ENCODE measurements around the gene TBX21. TPM values are rescaled to one million over a fixed set of nuclear protein-coding genes. Genes with fewer than 3 reads are reported as not detected.
A peak's percentile ranks its signal among the peaks of the same experiment; 100 is the strongest.

The TBX21 gene
- total RNA-seq, 2 experiments from 2014 or later, result 57.7 to 58.2 TPM

DNA sequence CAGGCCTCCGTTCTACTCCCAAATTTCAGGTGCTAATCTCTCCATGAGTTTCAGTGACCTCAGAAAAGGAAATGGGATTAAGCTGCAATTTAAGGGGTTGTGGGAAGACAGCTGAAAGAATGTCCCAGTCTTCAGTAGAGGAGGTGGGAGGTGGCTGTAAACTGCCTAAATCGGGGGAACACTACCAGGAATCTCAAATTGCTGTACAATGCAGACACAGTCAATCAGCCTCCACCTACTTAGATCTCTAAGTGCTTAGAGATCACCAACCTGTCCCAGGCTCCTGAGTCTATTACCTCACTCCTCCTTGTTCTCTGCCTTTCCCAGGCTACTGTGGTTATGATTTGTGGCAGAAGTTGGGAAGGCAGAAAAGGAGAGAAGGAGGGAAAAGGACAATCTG is 8.3 kb upstream of the TBX21 start:
- intact Hi-C loops (cut with micrococcal nuclease), result no loop called here
- Mint-ChIP-seq H3K36me3 (no peaks in the 10 kb centered on the region), H3K4me1 (ENCODE audit: low read depth) (peaks cover 87% of the 10 kb centered on the region), H3K27me3 (no peaks in the 10 kb centered on the region), H3K27ac (peak overlapping the region; percentile 30), H3K9me3 (no peaks in the 10 kb centered on the region), H3K4me3 (no peak overlapping the region)
- DNase-seq, result no peak
- POLR2A ChIA-PET, result interaction anchor here (1.0 kb wide), 1 partner anchor 8 kb away, joined by 3 read pairs; the partner anchor contains the start of gene TBX21
- CTCF ChIA-PET, result interaction anchor here (1.0 to 2.5 kb wide), 4 partner anchors 8 to 65 kb away, joined by 3 to 13 read pairs (median 8); partner anchors contain the start of gene TBX21

DNA sequence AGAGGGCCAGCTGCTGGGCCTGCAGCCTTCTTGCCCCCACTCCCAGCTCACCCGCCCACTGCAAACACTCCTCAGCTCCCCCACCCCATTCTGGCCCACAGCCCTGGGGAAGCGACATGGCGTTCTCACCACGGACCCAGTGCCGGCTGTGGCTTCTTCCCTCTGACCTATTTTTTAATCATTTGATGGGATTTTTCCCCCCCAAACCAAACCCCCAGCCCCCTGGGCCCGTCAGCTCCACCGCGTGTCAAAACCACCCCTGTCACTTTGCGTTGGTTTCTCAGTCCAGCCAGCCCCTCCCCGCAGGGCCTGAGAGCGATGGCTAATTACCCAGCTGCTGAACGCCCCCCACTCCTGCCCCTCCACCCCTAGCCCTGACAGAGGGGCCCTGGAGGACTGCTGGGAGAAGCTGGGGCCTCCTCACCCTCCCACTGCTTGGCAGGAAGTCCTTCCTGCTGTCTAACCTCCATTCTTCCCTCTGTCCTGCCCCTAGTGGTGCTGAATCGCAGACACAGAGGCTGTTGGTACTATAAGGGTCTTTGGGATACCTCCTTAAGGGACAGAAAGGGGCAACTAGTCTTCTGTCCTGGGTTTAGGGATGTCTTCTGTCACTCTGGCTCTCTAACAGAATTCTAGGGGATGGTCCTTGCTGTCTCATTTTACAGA is 7.5 kb upstream of the TBX21 start:
- Mint-ChIP-seq H3K9me3 (no peaks in the 10 kb centered on the region), H3K4me3 (no peak overlapping the region), H3K36me3 (no peaks in the 10 kb centered on the region), H3K27me3 (no peaks in the 10 kb centered on the region), H3K27ac (no peak overlapping the region), H3K4me1 (ENCODE audit: low read depth) (peaks cover 87% of the 10 kb centered on the region)
- ChIA-PET POLR2A (interaction anchor here (0.6 to 1.2 kb wide), 3 partner anchors 10 to 76 kb away, joined by 3 to 5 read pairs (median 4); partner anchors contain the start of gene KPNB1), CTCF (interaction anchor here (1.0 to 2.5 kb wide), 7 partner anchors 7 to 64 kb away, joined by 3 to 13 read pairs (median 6); partner anchors contain the start of gene TBX21)
- DNase-seq, result no peak
- intact Hi-C loops (cut with micrococcal nuclease), result no loop called here

DNA sequence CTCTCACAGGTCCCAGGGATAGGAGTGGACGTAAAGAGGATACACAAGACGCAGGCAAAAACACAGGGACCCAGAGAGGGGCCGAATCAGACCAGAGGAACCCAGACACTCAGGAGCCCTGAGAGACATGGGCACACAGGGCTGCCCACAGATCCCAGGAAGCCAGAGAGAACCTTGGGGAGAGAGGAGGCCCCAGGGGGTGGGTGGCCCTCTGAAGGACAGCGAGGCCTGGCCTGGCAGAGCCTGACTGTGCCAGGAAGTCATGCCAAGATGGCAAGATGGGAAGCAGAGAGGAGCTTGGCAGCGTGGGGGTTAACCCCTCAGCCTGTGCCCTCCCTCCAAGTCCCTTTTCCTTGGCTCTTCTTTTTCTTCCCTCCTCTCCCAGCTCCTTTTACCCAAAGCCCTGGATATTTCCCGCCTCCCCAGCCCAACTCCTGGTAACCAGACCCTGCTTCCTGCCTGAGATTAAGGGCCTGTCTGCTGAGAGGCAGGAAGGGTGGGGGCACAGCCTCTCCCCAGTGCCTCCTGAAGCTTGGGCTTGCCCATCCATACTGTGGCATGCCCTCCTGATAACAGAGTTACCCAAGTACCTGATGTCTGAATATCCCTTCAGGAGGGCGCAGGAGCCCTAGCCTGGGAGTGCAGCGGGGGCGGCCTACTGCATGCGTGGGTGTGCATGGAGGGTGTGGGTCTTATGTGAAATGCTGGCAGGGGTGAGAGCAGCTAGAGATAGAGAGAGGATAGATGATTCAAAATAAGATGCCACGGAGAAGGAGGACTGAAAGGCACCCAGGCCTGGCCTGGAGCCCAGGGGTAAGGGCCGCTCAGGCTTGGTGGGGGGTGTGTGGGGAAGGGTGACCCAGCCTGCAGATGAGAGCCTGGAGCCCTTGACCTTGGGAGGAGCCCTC is 6.0 kb upstream of the TBX21 start:
- no peaks in the 10 kb centered on the region for H3K27me3 Mint-ChIP-seq
- intact Hi-C loops (cut with micrococcal nuclease), result no loop called here

DNA sequence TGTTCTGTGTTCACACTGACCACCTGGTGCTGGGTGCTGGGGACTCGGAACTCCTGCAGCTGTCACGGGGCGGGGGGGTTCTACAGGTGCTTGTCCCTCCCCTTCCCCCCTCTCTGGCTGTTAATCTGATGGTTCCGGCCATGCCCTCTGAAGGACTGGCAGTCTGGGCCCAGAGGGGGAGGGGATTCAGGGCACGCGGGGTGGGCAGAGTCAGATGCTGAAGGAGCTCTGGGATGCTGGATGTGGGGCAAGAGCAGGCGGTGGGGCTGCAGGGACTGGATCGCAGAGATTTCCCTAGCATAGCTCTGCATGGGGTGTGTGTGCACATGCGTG is 5.4 kb upstream of the TBX21 start:
- POLR2A ChIA-PET, result interaction anchor here (1.0 kb wide), 1 partner anchor 27 kb away, joined by 3 read pairs; no protein-coding TSS in a partner anchor
- H3K4me3 Mint-ChIP-seq, result no peak overlapping the region
- CTCF ChIA-PET, result interaction anchor here (8.0 kb wide), 1 partner anchor 28 kb away, joined by 175 read pairs; no protein-coding TSS in a partner anchor
- H3K27me3 Mint-ChIP-seq, result no peaks in the 10 kb centered on the region
- DNase-seq, result no peak
- H3K27ac Mint-ChIP-seq, result no peak overlapping the region
- H3K9me3 Mint-ChIP-seq, result no peaks in the 10 kb centered on the region
- H3K36me3 Mint-ChIP-seq, result no peaks in the 10 kb centered on the region
- H3K4me1 Mint-ChIP-seq (ENCODE audit: low read depth), result peaks cover 88% of the 10 kb centered on the region
- intact Hi-C loops (cut with micrococcal nuclease), result no loop called here

More for the DNA sequence above, 6.0 kb upstream of the TBX21 start:
- CTCF ChIA-PET, result interaction anchor here (1.8 to 8.0 kb wide), 2 partner anchors 9 to 28 kb away, joined by 6 to 175 read pairs; no protein-coding TSS in a partner anchor
- DNase-seq, result no peak
- no peak overlapping the region for H3K4me3 Mint-ChIP-seq
- no peaks in the 10 kb centered on the region for H3K36me3 Mint-ChIP-seq
- peak overlapping the region; percentile 49 for H3K27ac Mint-ChIP-seq
- H3K9me3 Mint-ChIP-seq, result no peaks in the 10 kb centered on the region
- POLR2A ChIA-PET, result interaction anchor here (0.6 kb wide), 1 partner anchor 9 kb away, joined by 3 read pairs; no protein-coding TSS in a partner anchor
- peaks cover 88% of the 10 kb centered on the region for H3K4me1 Mint-ChIP-seq (ENCODE audit: low read depth)

DNA sequence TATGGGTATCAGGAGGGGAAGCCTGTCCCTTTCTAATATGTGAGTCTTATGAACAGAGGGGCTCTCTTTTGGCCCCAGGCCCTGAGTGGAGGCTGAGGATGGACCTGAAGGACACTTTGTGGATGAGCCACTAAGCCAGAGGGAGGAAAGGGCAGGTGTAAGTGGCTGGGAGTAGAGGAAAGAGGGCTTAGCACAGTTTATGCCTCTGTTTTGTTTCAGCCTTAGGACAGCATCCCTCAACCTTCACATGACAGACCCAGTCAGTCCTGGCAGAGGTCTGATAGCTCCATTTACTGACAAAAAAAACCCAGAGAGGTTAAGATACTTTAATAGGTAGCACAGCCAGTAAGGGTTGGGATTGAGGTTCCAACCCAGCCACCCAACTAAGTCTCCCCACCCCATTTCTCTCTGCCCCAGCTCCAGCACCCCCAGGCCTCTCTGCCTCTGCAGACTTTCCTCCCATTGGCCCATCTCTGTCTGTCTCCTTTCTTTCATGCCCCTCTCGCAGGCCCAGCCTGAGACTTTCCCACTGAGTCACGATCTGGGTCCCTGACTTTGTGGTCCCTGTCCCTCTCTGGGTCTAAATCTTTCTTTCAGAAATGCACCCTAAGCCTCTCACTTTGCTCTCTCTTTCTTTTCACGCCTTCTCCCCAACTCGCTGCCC is 4.7 kb upstream of the TBX21 start:
- Mint-ChIP-seq H3K4me1 (ENCODE audit: low read depth) (peaks cover 86% of the 10 kb centered on the region), H3K27me3 (no peaks in the 10 kb centered on the region), H3K27ac (peak overlapping the region; percentile 1), H3K36me3 (no peaks in the 10 kb centered on the region), H3K4me3 (no peak overlapping the region), H3K9me3 (no peaks in the 10 kb centered on the region)
- DNase-seq, result no peak
- ChIA-PET POLR2A (interaction anchor here (1.0 kb wide), 1 partner anchor 27 kb away, joined by 3 read pairs; no protein-coding TSS in a partner anchor), CTCF (interaction anchor here (8.0 kb wide), 1 partner anchor 29 kb away, joined by 175 read pairs; no protein-coding TSS in a partner anchor)
- intact Hi-C loops (cut with micrococcal nuclease), result no loop called here

DNA sequence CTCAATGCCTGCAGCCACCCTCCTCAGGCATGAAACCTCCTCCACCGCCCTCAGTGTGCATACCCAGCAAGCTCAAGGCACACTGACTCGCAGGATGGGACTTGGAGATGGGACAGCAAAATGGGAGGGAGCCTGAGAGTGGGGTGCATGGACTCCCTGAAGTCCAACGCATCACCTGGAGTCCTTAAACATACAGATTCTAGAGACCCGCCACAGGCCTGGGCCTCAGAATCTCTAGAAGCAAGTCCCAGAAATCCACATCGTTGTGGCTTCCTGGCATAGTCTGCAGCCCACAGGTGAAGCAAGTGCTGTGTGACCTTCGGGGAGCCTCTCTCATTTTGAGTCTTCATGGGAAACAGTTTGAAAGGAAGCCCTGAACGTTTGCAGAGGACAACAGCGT is 3.6 kb upstream of the TBX21 start:
- H3K27me3 Mint-ChIP-seq, result no peaks in the 10 kb centered on the region
- peaks cover 78% of the 10 kb centered on the region for H3K4me1 Mint-ChIP-seq (ENCODE audit: low read depth)
- POLR2A ChIA-PET, result no interaction called here
- CTCF ChIA-PET, result interaction anchor here (1.0 to 8.0 kb wide), 2 partner anchors 25 to 30 kb away, joined by 5 to 175 read pairs; no protein-coding TSS in a partner anchor
- H3K4me3 Mint-ChIP-seq, result peak overlapping the region; percentile 17
- DNase-seq, result peak; percentile 41
- H3K27ac Mint-ChIP-seq, result peak overlapping the region; percentile 59
- H3K36me3 Mint-ChIP-seq, result peaks cover 7% of the 10 kb centered on the region
- no peaks in the 10 kb centered on the region for H3K9me3 Mint-ChIP-seq
- intact Hi-C loops (cut with micrococcal nuclease), result no loop called here

DNA sequence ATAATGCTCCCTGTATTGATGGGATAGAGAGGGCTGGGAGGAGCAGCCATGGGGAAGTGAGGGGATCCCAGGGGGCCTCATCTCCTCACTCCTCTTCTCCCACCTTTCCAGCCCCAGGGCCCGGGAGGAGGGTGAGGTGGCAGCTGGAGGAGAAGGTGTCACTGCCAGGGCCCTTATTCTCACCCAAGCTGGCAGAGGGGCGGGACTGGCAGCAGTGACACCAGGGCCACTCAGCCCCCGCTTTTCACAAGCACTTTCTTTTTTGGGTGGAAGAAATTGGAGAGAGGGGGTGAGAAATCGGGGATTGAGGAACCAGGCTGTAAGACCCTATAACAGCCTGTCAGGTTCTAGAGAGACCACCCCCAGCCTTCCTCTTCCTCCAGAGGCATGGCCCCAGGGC is 2.4 kb upstream of the TBX21 start:
- no peaks in the 10 kb centered on the region for H3K9me3 Mint-ChIP-seq
- H3K4me1 Mint-ChIP-seq (ENCODE audit: low read depth), result peaks cover 72% of the 10 kb centered on the region
- DNase-seq, result no peak
- CTCF ChIA-PET, result interaction anchor here (0.9 to 8.0 kb wide), 5 partner anchors 9 to 31 kb away, joined by 4 to 175 read pairs (median 12); no protein-coding TSS in a partner anchor
- H3K36me3 Mint-ChIP-seq, result peaks cover 18% of the 10 kb centered on the region
- H3K27me3 Mint-ChIP-seq, result no peaks in the 10 kb centered on the region
- no peak overlapping the region for H3K4me3 Mint-ChIP-seq
- intact Hi-C loops (cut with micrococcal nuclease), result loop anchor here (5.0 kb wide), 1 partner anchor 62 kb away; no protein-coding TSS in a partner anchor
- POLR2A ChIA-PET, result interaction anchor here (1.0 to 3.4 kb wide), 2 partner anchors 9 to 12 kb away, joined by 3 to 29 read pairs; no protein-coding TSS in a partner anchor
- peak overlapping the region; percentile 40 for H3K27ac Mint-ChIP-seq

DNA sequence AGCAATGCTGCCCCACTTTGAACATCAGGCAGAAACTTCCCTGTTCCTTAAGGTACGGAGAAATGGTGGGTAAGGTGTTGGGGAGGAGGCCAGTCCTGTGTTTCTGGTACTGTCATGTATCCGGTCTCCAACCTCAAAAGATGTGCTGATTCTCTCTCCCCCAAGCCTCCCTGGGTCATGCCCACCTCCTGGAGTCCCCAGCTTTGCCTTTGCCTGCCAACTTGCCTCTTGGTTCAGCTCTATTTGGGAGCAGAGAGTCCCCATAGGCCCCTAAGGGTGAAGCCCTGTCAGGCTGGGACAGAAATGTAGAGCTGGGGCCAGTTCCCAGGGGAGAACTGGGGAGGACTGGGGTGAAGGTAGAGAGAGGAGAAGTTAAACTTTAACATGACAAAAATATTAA is 1.6 kb upstream of the TBX21 start:
- Mint-ChIP-seq H3K27ac (peak overlapping the region; percentile 19), H3K9me3 (no peaks in the 10 kb centered on the region), H3K27me3 (no peaks in the 10 kb centered on the region), H3K4me3 (peak overlapping the region; percentile 17), H3K36me3 (peaks cover 25% of the 10 kb centered on the region), H3K4me1 (ENCODE audit: low read depth) (peaks cover 71% of the 10 kb centered on the region)
- ChIA-PET CTCF (interaction anchor here (0.9 to 8.0 kb wide), 7 partner anchors 9 to 153 kb away, joined by 3 to 175 read pairs (median 6); partner anchors contain the start of gene KPNB1), POLR2A (interaction anchor here (0.6 to 3.4 kb wide), 5 partner anchors 10 to 35 kb away, joined by 3 to 29 read pairs (median 4); no protein-coding TSS in a partner anchor)
- DNase-seq, result no peak
- intact Hi-C loops (cut with micrococcal nuclease), result loop anchor here (5.0 kb wide), 1 partner anchor 61 kb away; no protein-coding TSS in a partner anchor

DNA sequence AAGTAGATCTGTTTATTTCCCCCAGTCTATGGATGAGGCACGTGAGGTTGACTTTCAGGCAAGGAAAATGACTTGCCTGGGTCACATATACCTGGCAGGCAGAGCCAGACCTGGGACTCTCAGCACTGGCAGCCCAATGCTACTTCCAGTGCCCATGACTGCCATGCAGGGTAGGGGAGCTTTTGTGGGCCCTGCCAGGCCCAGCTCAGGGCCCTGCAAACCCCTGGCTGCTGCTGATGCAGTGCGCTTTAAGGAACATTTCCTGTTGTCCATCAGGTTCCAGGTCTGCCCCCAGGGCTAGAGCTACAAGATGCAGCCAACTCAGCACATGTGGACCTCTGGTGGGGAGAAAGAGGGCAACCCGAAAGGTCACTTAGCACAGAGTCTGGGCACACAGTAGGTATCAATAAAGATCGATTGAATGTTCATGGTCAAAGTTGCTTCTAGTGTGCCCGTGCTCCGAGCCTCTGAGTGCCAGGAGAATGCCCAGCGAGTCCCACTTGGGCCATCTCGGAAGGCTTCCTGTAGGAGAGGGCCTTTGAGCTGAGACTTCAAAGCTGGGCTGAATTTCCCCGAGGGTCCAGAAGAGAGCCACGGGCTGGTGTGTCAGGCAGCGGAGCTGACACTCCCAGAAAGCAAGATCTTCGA is 513 bp upstream of the TBX21 start:
- H3K4me1 Mint-ChIP-seq (ENCODE audit: low read depth), result peaks cover 71% of the 10 kb centered on the region
- H3K27ac Mint-ChIP-seq, result peak overlapping the region; percentile 80
- peak; percentile 14 for DNase-seq
- H3K9me3 Mint-ChIP-seq, result no peaks in the 10 kb centered on the region
- intact Hi-C loops (cut with micrococcal nuclease), result loop anchor here (1.0 to 5.0 kb wide), 4 partner anchors 11 to 60 kb away; no protein-coding TSS in a partner anchor
- H3K27me3 Mint-ChIP-seq, result no peaks in the 10 kb centered on the region
- H3K36me3 Mint-ChIP-seq, result peaks cover 32% of the 10 kb centered on the region
- POLR2A ChIA-PET, result interaction anchor here (0.8 to 5.2 kb wide), 17 partner anchors 8 to 83 kb away, joined by 3 to 29 read pairs (median 6); partner anchors contain the start of genes KPNB1 and TBKBP1
- H3K4me3 Mint-ChIP-seq, result peak overlapping the region; percentile 72
- CTCF ChIA-PET, result interaction anchor here (0.8 to 8.0 kb wide), 20 partner anchors 8 to 163 kb away, joined by 3 to 175 read pairs (median 5); partner anchors contain the start of gene KPNB1

DNA sequence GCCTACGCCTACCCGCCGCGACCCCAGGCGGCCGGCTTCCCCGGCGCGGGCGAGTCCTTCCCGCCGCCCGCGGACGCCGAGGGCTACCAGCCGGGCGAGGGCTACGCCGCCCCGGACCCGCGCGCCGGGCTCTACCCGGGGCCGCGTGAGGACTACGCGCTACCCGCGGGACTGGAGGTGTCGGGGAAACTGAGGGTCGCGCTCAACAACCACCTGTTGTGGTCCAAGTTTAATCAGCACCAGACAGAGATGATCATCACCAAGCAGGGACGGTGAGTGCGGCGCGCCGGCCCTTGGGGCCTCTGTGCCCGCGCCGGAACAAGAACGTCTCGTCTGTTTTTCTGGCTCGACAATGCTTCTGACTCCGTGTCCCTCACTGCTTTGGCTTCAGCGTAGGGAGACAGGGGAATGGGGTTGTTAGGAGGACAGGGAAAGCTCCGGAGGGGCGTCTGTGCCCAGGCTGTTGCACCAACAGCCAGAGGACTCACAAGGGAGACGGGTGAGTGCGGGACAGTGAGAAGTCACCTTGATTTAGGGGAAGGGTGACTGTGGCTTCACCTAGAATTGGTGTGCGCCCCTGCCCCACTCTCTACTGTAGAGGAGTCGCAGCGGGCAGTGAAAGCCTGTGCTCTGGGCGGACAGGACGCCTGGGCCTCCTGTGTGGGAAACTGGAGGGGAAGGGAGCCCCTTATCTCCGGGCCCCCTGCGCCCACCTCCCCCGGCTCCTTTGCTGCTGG is 806 bp downstream of the TBX21 start:
- Mint-ChIP-seq H3K27me3 (no peaks in the 10 kb centered on the region), H3K4me3 (peak overlapping the region; percentile 100), H3K9me3 (no peaks in the 10 kb centered on the region), H3K36me3 (peaks cover 37% of the 10 kb centered on the region), H3K27ac (peak overlapping the region; percentile 93), H3K4me1 (ENCODE audit: low read depth) (peaks cover 66% of the 10 kb centered on the region)
- DNase-seq, result peak; percentile 36
- ChIA-PET POLR2A (interaction anchor here (0.7 to 5.2 kb wide), 14 partner anchors 8 to 84 kb away, joined by 3 to 29 read pairs (median 6); partner anchors contain the start of genes KPNB1 and TBKBP1), CTCF (interaction anchor here (0.5 to 8.0 kb wide), 20 partner anchors 8 to 70 kb away, joined by 3 to 175 read pairs (median 4); no protein-coding TSS in a partner anchor)
- intact Hi-C loops (cut with micrococcal nuclease), result loop anchor here (1.0 to 5.0 kb wide), 4 partner anchors 13 to 58 kb away; no protein-coding TSS in a partner anchor

Data from activated CD4-positive, alpha-beta memory T cell treated with anti-CD3 and anti-CD28 coated beads for 36 hours (primary cell).